DMS79 treated with DMSO at 0.1 percent for 48 hours (cell line): Measurements from ENCODE around the gene KCNJ4.
A peak's percentile ranks its signal among the peaks of the same experiment; 100 is the strongest.
"Not testable (repeated sequence)": the region's sequence is repeated elsewhere in the genome, so short reads cannot be mapped to it uniquely, and the experiment has no call there.

ENCODE experiments used
- DNase-seq: peaks from one replicate; lab custom pipeline; 2025; lab: John Stamatoyannopoulos, UW

The KCNJ4 gene

GRCh38 chr22:38412435-38413084 is 42.4 kb downstream of the KCNJ4 start:
- no peak for DNase-seq

GRCh38 chr22:38411016-38411415 is 44.0 kb downstream of the KCNJ4 start:
- DNase-seq: no peak

GRCh38 chr22:38409916-38410315 is 45.1 kb downstream of the KCNJ4 start:
- not testable (repeated sequence) for DNase-seq

- DNase-seq: no peak
These were observed 48.4 kb downstream of the KCNJ4 start for GRCh38 chr22:38406617-38407016.

- DNase-seq: no peak
These were observed 50.6 kb downstream of the KCNJ4 start for GRCh38 chr22:38404419-38404818.

- no peak for DNase-seq
These were observed 51.2 kb downstream of the KCNJ4 start for GRCh38 chr22:38403812-38404211.

GRCh38 chr22:38402204-38402603 is 52.8 kb downstream of the KCNJ4 start:
- no peak for DNase-seq

GRCh38 chr22:38401336-38402084 is 53.5 kb downstream of the KCNJ4 start:
- DNase-seq: no peak

- DNase-seq: peak; percentile 0
These were observed 54.7 kb downstream of the KCNJ4 start for GRCh38 chr22:38400256-38400655.

GRCh38 chr22:38398609-38399461 is 56.2 kb downstream of the KCNJ4 start:
- DNase-seq: peak; percentile 43

GRCh38 chr22:38398181-38398608 is 56.8 kb downstream of the KCNJ4 start:
- peak; percentile 2 for DNase-seq

- peak; percentile 1 for DNase-seq
These were observed 57.6 kb downstream of the KCNJ4 start for GRCh38 chr22:38397189-38398085.

- DNase-seq: not testable (repeated sequence)
These were observed 58.4 kb downstream of the KCNJ4 start for GRCh38 chr22:38396440-38397069.

GRCh38 chr22:38395944-38396343 is 59.1 kb downstream of the KCNJ4 start:
- not testable (repeated sequence) for DNase-seq

GRCh38 chr22:38394929-38395624 is 59.9 kb downstream of the KCNJ4 start:
- not testable (repeated sequence) for DNase-seq

GRCh38 chr22:38389428-38389818 is 65.6 kb downstream of the KCNJ4 start:
- DNase-seq: not testable (repeated sequence)

- DNase-seq: not testable (repeated sequence)
These were observed 66.2 kb downstream of the KCNJ4 start for GRCh38 chr22:38388506-38389427.

GRCh38 chr22:38386918-38387317 is 68.1 kb downstream of the KCNJ4 start:
- not testable (repeated sequence) for DNase-seq

- no peak for DNase-seq
These were observed 71.6 kb downstream of the KCNJ4 start for GRCh38 chr22:38383417-38383816.
